Retinal pigment epithelial cell (primary cell): ENCODE data around the gene PHKG1.
"Not testable (repeated sequence)": the region's sequence is repeated elsewhere in the genome, so short reads cannot be mapped to it uniquely, and the experiment has no call there.

Experiments
- DNase-seq: peaks from one replicate; pipeline ENCODE4 v3.0.0-alpha.2; 2010; ENCODE audit warnings: low read depth
- H3K4me3 ChIP-seq: 2 replicates; pipeline ENCODE4 v1.5.1; 2011; ENCODE audit warnings: mild to moderate bottlenecking, low read length, control low read depth, moderate library complexity
- CTCF ChIP-seq: conservative IDR thresholded peaks from 2 replicates; pipeline ENCODE4 v1.5.1; 2011; ENCODE audit warnings: low read depth, low read length, control low read depth, inconsistent platforms

PHKG1 gene

DNA sequence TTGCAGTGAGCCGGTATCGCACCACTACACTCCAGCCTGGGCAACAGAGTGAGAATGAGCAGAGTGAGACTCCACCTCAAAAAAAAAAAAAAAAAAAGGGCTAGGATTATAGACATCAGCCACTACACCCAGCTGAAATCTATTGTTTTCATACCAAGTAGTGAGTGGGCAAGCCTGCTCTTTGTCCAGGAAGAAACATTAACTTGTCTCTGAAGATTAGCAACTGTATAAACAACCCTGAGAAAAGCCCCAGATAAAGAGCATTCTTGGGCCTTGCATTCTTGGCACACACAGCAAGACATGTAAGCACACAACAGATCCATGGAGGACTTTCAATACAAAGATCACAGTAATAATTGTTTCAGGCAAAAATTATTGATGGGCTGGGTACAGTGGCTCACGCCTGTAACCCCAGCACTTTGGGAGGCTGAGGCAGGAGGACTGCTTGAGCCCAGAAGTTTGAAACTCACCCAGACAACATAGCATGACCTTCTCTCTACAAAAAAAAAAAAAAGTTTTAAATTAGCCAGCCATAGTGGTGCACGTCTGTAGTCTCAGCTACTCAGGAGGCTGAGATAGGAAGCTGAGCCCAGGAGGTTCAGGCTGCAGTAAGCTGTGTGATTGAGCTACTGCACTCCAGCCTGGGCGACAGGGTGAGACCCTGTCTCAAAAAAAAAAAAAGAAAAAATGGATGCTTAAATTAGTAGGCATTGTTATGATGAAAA is 45.9 kb downstream of the PHKG1 start:
- H3K4me3 ChIP-seq, result no peak overlapping the region
- DNase-seq, result peak; percentile 89
- TF ChIP-seq CTCF, result no peak

DNA sequence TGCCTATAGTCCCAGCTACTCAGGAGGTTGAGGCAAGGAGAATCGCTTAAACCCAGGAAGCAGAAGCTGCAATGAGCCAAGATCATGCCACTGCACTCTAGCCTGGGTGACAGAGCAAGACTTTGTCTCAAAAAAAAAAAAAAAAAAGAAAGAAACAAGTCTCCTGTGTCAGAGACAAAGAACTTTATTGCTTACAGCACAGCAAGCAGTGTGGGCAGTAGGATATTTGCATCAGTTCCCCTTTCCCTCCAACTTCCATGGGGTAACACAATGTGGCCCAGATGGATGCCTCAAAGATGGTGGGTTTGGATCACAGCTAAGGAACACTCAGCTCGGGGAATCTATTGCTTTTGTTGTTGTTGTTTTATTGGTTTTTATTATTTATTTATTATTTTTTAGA is 47.0 kb downstream of the PHKG1 start:
- H3K4me3 ChIP-seq, DNase-seq: not testable (repeated sequence)

DNA sequence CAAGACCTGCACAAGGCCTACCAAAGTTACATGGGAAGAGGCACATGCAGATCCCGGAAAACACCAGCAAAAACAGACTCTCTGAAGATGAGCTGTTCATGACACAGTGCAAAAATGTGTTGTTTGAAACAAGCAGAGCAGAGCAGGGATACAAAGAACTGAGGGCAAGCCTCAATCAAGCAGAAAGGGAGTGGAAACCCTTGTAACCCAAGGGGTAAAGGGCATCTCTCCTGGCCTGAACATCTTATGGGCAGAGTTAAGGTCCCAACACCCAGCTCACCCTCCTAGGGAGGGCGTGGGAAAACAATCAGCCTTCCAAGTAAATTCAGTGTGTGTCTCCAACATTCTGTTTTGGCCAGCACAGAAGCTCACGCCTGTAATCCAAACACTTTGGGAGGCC is 52.0 kb downstream of the PHKG1 start:
- DNase-seq, result no peak
- no peak for TF ChIP-seq CTCF

DNA sequence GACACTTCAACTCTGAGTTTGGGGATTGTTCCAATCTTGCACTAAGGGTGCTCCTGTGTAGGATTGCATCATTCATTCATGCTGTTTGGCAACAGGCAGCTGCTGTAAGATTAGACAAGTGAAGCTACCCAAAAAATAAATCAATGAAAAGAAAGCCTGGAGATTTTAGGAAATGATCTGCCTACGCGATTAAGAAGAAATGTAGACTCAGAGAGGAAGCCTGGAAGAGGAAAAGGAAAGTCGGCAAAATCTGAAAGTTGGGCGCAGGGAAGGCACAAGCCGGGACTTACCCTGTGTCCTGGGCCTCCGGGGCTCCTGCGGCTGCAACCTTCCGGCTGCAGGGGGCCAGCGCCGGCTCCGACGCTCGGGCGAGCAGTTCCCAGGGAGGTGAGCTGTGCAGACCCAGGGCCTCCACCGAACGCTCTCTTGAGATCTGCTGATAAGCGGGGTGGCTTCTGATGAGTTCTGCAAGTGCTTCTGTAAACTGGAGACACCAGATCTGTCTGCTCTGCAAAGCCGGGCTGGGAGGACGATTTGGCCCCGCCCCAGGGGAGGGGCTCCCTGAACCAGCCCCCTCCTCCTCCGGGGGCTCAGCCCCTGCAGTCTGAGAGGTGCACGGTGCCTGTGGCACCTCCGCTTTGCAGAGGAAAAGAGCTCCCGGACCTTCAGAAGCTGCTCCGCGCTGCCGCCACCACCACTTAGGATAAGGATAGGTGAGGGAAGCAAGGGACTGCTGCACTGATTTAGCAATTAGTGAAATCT is 58.9 kb downstream of the PHKG1 start:
- TF ChIP-seq CTCF, result peak; percentile 36
- no peak for DNase-seq
- H3K4me3 ChIP-seq, result peak overlapping the region; percentile 77

More for the DNA sequence above, 52.0 kb downstream of the PHKG1 start:
- H3K4me3 ChIP-seq, result no peak overlapping the region

DNA sequence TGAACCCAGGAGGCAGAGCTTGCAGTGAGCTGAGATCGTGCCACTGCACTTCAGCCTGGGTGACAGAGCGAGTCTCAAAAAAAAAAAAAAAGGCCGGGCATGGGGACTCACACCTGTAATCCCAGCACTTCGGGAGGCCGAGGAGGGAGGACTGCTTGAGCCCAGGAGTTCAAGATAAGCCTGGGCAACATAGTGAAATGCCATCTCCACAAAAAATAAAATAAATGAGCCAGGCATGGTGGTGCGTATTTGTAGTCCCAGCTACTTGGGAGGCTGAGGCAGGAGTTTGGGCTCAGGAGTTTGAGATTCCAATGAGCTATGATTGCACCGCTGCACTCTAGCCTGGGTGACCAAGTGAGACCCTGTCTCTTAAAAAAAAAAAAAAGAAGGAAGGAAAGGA is 60.2 kb downstream of the PHKG1 start:
- DNase-seq, H3K4me3 ChIP-seq: not testable (repeated sequence)

DNA sequence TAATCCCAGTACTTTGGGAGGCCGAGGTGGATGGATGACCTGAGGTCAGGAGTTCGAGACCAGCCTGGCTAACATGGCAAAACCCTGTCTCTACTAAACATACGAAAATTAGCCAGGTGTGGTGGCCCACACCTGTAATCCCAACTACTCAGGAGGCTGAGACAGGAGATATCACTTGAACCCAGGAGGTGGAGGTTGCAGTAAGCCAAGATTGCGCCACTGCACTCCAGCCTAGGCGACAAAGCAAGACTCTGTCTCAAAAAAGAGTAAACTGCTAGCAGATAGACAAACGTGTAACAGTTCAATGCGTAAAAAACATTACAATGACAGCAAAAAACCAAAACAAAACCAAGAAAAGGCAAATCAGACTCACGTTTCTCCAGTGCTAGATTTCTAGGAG is 61.2 kb downstream of the PHKG1 start:
- H3K4me3 ChIP-seq, result not testable (repeated sequence)

DNA sequence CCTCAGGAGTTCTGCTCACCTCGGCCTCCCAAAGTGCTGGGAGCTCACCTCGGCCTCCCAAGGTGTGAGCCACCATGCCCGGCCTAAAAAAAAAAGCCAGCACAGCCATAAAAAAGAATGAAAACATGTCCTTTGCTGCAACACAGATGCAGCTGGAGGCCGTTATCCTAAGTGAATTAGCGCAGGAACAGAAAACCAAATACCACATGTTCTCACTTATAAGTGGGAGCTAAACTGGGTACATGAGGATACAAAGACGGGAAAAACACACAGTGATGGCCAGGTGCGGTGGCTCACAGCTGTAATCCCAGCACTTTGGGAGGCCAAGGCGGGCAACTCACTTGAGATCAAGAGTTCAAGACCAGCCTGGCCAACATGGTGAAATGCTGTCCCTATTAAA is 62.4 kb downstream of the PHKG1 start:
- no peak overlapping the region for H3K4me3 ChIP-seq
- TF ChIP-seq CTCF, result no peak
- DNase-seq, result no peak

More for the DNA sequence above, 61.2 kb downstream of the PHKG1 start:
- DNase-seq, result not testable (repeated sequence)
